HCT116 (cell line): ENCODE results near the gene ACOXL. TPM values are rescaled to one million over a fixed set of nuclear protein-coding genes. Genes with fewer than 3 reads are reported as not detected.

Experiments used
- ATAC-seq: fragments of 200-7000 bp; cut with Tn5 transposase; 2 replicates; pipeline ENCODE4 v1.9.1; 2020; ENCODE audit warnings: mild to moderate bottlenecking, moderate library complexity
- BruUV-seq: library from RNA; stranded (reverse); fragments of 400-500 nt; replicated peaks from 2 replicates; lab custom pipeline; 2021; lab: Mats Ljungman, UMichigan
- CTCF ChIA-PET: fragments of 300-600 bp; sonication (Branson Sonifier 250); formaldehyde crosslinking; loops from one replicate; lab custom pipeline; 2021; ENCODE audit warnings: antibody characterized with exemption; lab: Charles Lee
- POLR2A ChIA-PET: fragments of 300-600, 350-600 bp; sonication (Branson Sonifier 250); formaldehyde crosslinking; loops from one replicate; lab custom pipeline; 2021; ENCODE audit warnings: antibody characterized with exemption; lab: Charles Lee
- RAD21 ChIA-PET, 2 experiments: fragments of 300-600 bp; sonication (Branson Sonifier 250); formaldehyde crosslinking; loops; one replicate each; lab custom pipeline; 2023; ENCODE audit warnings: low total read pairs in 2 of 2; ENCODE audit not compliant: uncharacterized antibody in 2 of 2, unreplicated experiment in 2 of 2, low non-redundant PET in 1 of 2; lab: Charles Lee
- DNase-seq: peaks from one replicate; pipeline ENCODE4 v3.0.0-alpha.2; 2010; ENCODE audit warnings: low read depth, low spot score
- H2AFZ ChIP-seq: fragments of 200-600 bp; shearing (Covaris generic), sonication (generic); 2 replicates; pipeline ENCODE4 v1.6.1; 2017; ENCODE audit warnings: low read depth, mixed run types, mixed read lengths, antibody characterized with exemption, low read length; ENCODE audit not compliant: poor library complexity, severe bottlenecking
- H3K27ac ChIP-seq: 2 replicates; pipeline ENCODE4 v1.5.1; 2012; ENCODE audit warnings: low read depth, low read length
- H3K27me3 ChIP-seq: fragments of 200-600 bp; sonication (generic); 2 replicates; pipeline ENCODE4 v1.6.1; 2016; ENCODE audit warnings: mixed run types, low read length, mixed read lengths; ENCODE audit not compliant: insufficient read depth
- H3K36me3 ChIP-seq, 2 experiments: fragments of 200-500 bp in 1 of 2; fragments of 200-600 bp in 1 of 2; sonication (Bioruptor generic) in 1 of 2; sonication (generic) in 1 of 2; 2 replicates each; pipeline versions ENCODE4 v1.5.1 to v1.6.1; 2014 to 2016; ENCODE audit warnings: low read length in 2 of 2, inconsistent platforms in 1 of 2, mixed read lengths in 1 of 2, mixed run types in 1 of 2; ENCODE audit not compliant: insufficient read depth in 2 of 2, control insufficient read depth in 1 of 2
- H3K4me1 ChIP-seq, 2 experiments: fragments of 200-600 bp in 1 of 2; sonication (generic) in 1 of 2; 2 replicates each; pipeline versions ENCODE4 v1.5.1 to v1.6.1; 2012 to 2017; ENCODE audit warnings: low read length in 2 of 2, inconsistent platforms in 1 of 2, mild to moderate bottlenecking in 1 of 2, mixed read lengths in 1 of 2, mixed run types in 1 of 2, moderate library complexity in 1 of 2; ENCODE audit not compliant: insufficient read depth in 2 of 2, control insufficient read depth in 1 of 2
- H3K4me2 ChIP-seq: fragments of 200-600 bp; sonication (generic); 2 replicates; pipeline ENCODE4 v1.6.1; 2017; ENCODE audit warnings: mixed run types, low read length, mixed read lengths
- H3K4me3 ChIP-seq, 2 experiments: fragments of 200-600 bp in 1 of 2; sonication (generic) in 1 of 2; replicated peaks in 1 of 2; 2 replicates each; pipeline ENCODE4 v1.5.1; 2011 to 2016; ENCODE audit warnings: low read length in 2 of 2, control low read depth in 1 of 2, low read depth in 1 of 2, mild to moderate bottlenecking in 1 of 2, mixed read lengths in 1 of 2, mixed run types in 1 of 2
- H3K79me2 ChIP-seq: fragments of 200-600 bp; sonication (generic); 2 replicates; pipeline ENCODE4 v1.6.1; 2017; ENCODE audit warnings: mild to moderate bottlenecking, mixed run types, low read length, moderate library complexity, mixed read lengths; ENCODE audit not compliant: insufficient read depth
- H3K9ac ChIP-seq: fragments of 200-600 bp; sonication (generic); 2 replicates; pipeline ENCODE4 v1.6.1; 2016; ENCODE audit warnings: low read length, mixed read lengths
- H3K9me2 ChIP-seq: fragments of 200-600 bp; sonication (generic), shearing (Covaris generic); 2 replicates; pipeline ENCODE4 v1.6.1; 2017; ENCODE audit warnings: mixed run types, mild to moderate bottlenecking, moderate library complexity; ENCODE audit not compliant: insufficient read depth
- H3K9me3 ChIP-seq, 2 experiments: fragments of 200-500 bp in 1 of 2; fragments of 200-600 bp in 1 of 2; sonication (Bioruptor generic) in 1 of 2; sonication (generic) in 1 of 2; 2 replicates each; pipeline ENCODE4 v1.6.1; 2014 to 2017; ENCODE audit warnings: low read length in 2 of 2, mixed read lengths in 2 of 2, inconsistent platforms in 1 of 2, low read depth in 1 of 2, mild to moderate bottlenecking in 1 of 2, mixed run types in 1 of 2, moderate library complexity in 1 of 2; ENCODE audit not compliant: control insufficient read depth in 1 of 2, insufficient read depth in 1 of 2
- H4K20me1 ChIP-seq: fragments of 200-600 bp; sonication (generic), shearing (Covaris generic); 2 replicates; pipeline ENCODE4 v1.6.1; 2017; ENCODE audit warnings: mixed run types, mild to moderate bottlenecking, moderate library complexity; ENCODE audit not compliant: insufficient read depth
- CBX3 ChIP-seq: IDR thresholded peaks from 2 replicates; pipeline ENCODE4 v1.6.1; 2012; ENCODE audit warnings: low read depth
- ELF1 ChIP-seq: IDR thresholded peaks from 2 replicates; pipeline ENCODE4 v1.6.1; 2012; ENCODE audit warnings: low read depth, borderline replicate concordance
- EZH2 ChIP-seq: fragments of 200-600 bp; sonication (generic); IDR thresholded peaks from 2 replicates; pipeline ENCODE4 v1.6.1; 2017; ENCODE audit warnings: antibody characterized with exemption, mixed run types
- EZH2phosphoT487 ChIP-seq: fragments of 200-600 bp; IDR thresholded peaks from 2 replicates; pipeline ENCODE4 v1.6.1; 2018; ENCODE audit warnings: antibody characterized with exemption, borderline replicate concordance
- JUND ChIP-seq: IDR thresholded peaks from 2 replicates; pipeline ENCODE4 v1.6.1; 2012
- MAX ChIP-seq: IDR thresholded peaks from 2 replicates; pipeline ENCODE4 v1.6.1; 2012
- POLR2A ChIP-seq: IDR thresholded peaks from 2 replicates; pipeline ENCODE4 v1.7.0; 2011; ENCODE audit warnings: borderline replicate concordance; ENCODE audit not compliant: insufficient read depth, insufficient read length; ENCODE audit errors: extremely low read depth
- POLR2AphosphoS5 ChIP-seq: IDR thresholded peaks from 2 replicates; pipeline ENCODE4 v1.6.1; 2011; ENCODE audit warnings: mild to moderate bottlenecking, low read depth, low read length, moderate library complexity
- REST ChIP-seq: IDR thresholded peaks from 2 replicates; pipeline ENCODE4 v1.6.1; 2012; ENCODE audit warnings: low read depth
- SP1 ChIP-seq: IDR thresholded peaks from 2 replicates; pipeline ENCODE4 v1.6.1; 2012; ENCODE audit warnings: low read depth
- SRF ChIP-seq: IDR thresholded peaks from 2 replicates; pipeline ENCODE4 v1.6.1; 2012; ENCODE audit warnings: low read depth
- TCF7L2 ChIP-seq: IDR thresholded peaks from 2 replicates; pipeline ENCODE4 v1.7.0; 2011; ENCODE audit warnings: borderline replicate concordance, inconsistent platforms; ENCODE audit not compliant: insufficient read depth, insufficient read length; ENCODE audit errors: extremely low read depth
- ZFX ChIP-seq: fragments of 450-650 bp; IDR thresholded peaks from 2 replicates; pipeline ENCODE4 v1.6.1; 2017
- ZNF274 ChIP-seq: fragments of 200-500 bp; sonication (Bioruptor generic); IDR thresholded peaks from 2 replicates; pipeline ENCODE4 v1.6.1; 2014; ENCODE audit warnings: mild to moderate bottlenecking, low read depth, low read length, inconsistent platforms
- intact Hi-C: fragments of 100-400 bp; cut with micrococcal nuclease; formaldehyde crosslinking; loops from 2 replicates; pipeline ENCODE4 v1.10.0; 2022
- total RNA-seq: library from RNA; stranded (reverse); gene quantifications from one replicate; pipeline ENCODE4 v1.2.1, GENCODE V29; 2021; ENCODE audit not compliant: unreplicated experiment

The ACOXL gene
- total RNA-seq, 1 experiment from 2014 or later: 5.5 TPM

GRCh38 chr2:111005821-111006220, 273.4 kb downstream of the ACOXL start:
- DNase-seq (no peak), ATAC-seq (no peak)
- H3K27me3 ChIP-seq: no peaks in the 10 kb centered on the region
- no peak overlapping the region for H2AFZ ChIP-seq
- no peaks in the 10 kb centered on the region for H3K9me2 ChIP-seq
- no peaks in the 10 kb centered on the region for H4K20me1 ChIP-seq
- no peaks in the 10 kb centered on the region for H3K4me1 ChIP-seq
- no peak overlapping the region for H3K4me3 ChIP-seq
- no peaks in the 10 kb centered on the region for H3K36me3 ChIP-seq
- no peak for TF ChIP-seq EZH2phosphoT487
- H3K9ac ChIP-seq: no peak overlapping the region
- no TSS peak for BruUV-seq
- no peak overlapping the region for H3K27ac ChIP-seq
- no peak overlapping the region for H3K4me2 ChIP-seq
- H3K9me3 ChIP-seq: no peaks in the 10 kb centered on the region; a peak in 1 of 4 replicates
- RAD21 ChIA-PET: no interaction called here
- no peaks in the 10 kb centered on the region for H3K79me2 ChIP-seq
- POLR2A ChIA-PET: no interaction called here
- intact Hi-C loops: no loop called here
- CTCF ChIA-PET: no interaction called here

DNA sequence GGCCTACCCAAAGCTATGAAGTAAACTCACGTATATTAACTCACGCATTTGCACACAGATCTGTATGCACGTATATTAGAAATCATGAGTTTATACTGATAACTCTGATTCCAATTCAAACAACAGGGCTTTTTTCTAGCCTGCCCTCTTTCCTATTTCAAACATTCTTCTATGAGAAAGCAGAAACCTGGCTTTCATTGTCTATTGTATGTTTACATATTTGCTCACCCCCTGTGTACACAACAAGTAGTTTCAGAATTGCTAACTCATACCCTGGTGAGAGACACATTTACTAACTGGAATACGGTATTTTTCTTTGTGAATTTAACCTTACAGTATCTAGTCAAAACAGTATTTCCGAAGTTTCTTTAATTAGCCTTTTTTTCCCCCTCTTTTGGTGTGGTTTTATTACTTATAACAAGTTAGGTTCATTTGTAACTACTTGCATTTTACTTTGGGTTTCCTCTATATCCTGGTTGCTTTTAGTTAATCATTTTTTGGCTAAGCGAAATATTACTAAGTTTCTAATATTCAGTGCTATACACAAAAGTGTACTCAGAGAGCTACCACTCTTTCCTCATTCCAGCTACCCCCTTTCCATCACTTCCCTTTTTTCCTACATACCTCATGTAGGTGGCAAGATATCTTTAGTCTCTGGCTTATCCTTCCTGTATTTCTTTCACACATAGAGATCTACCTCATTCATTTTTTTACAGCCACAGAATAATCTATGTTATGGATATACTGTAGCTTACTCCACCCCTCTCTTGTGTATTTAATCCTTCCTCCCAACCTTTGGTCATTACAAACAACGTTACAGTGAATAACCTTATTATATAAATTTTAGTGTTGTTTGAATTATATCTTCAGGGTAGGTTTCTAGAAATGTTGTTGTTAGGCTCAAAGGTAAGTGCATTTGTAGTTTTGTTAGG, 275.6 kb downstream of the ACOXL start:
- H4K20me1 ChIP-seq: no peaks in the 10 kb centered on the region
- TF ChIP-seq POLR2A: no peak
- no peak for TF ChIP-seq ZNF274
- no peak for TF ChIP-seq SRF
- no peak for TF ChIP-seq ELF1
- TF ChIP-seq EZH2phosphoT487: no peak
- TF ChIP-seq MAX: no peak
- no peak for TF ChIP-seq CBX3
- no peak for TF ChIP-seq POLR2AphosphoS5
- no peak for TF ChIP-seq JUND
- TF ChIP-seq TCF7L2: no peak
- TF ChIP-seq ZFX: no peak
- TF ChIP-seq REST: no peak
- TF ChIP-seq SP1: no peak
- TF ChIP-seq EZH2: no peak
- TF ChIP-seq, all 23 proteins: peak for 0
- no peak overlapping the region for H3K27ac ChIP-seq
- ChIA-PET CTCF (no interaction called here), RAD21 (no interaction called here), POLR2A (no interaction called here)
- H3K9me2 ChIP-seq: no peaks in the 10 kb centered on the region
- H3K9ac ChIP-seq: no peak overlapping the region
- H3K4me1 ChIP-seq: no peaks in the 10 kb centered on the region
- no peak overlapping the region for H3K4me2 ChIP-seq
- no peak overlapping the region for H3K4me3 ChIP-seq
- no peak for DNase-seq
- intact Hi-C loops: no loop called here
- no peaks in the 10 kb centered on the region; a peak in 1 of 4 replicates for H3K9me3 ChIP-seq
- no TSS peak for BruUV-seq
- ATAC-seq: no peak
- H2AFZ ChIP-seq: no peak overlapping the region
- H3K36me3 ChIP-seq: no peaks in the 10 kb centered on the region
- H3K27me3 ChIP-seq: no peaks in the 10 kb centered on the region
- H3K79me2 ChIP-seq: no peaks in the 10 kb centered on the region
